ENCODE measurements around the gene PLEKHA8.

PLEKHA8 gene

DNA sequence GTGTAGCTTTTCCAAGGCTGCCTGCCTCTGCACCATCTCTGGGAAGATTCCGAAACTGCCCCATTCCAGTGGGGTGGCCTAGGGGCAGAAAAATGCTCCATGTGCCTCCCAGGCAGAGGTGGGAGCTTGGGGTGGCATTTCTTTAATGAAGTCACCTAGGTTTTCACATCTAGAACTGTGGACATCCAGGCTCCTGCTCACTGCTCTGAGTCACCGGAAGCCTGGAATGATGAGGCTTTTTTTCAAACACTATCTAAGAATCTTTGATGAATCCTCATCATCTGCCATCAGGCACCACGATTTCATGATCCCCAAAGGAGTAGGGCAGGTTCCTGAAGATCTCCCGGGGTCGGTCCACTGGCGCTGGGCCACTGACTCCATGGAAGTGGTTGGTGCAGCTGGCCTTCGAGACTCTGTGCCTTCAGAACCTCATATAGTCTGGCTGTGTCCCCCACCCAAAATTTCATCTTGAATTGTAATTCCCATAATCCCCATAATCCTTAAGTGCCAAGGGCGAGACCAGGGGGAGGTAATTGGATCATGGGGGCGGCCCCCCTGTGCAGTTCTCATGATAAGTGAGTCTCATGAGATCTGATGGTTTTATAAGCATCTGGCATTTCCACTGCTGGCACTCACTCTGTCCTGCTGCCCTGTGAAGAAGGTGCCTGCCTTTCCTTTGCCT lies 143.7 kb downstream of the PLEKHA8 start:
- DNase-seq = peak; percentile 36

DNA sequence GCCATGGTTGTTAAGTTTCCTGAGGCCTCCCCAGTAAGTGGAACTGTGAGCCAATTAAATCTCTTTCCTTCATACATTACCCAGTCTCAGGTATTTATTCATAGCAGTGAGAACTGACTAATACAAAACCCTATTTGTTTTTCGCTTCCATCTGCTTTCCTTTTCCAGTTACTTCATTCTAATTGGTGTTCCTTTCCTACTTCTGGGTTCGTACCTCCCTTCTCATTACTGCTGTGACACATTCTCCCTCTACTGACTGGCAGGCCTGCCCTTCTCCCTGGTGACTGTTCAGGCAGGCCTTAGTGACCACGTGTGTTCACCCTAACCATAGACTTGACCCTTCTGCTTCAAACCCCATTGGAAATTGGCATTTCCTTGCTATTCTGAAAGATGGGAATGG lies 144.2 kb downstream of the PLEKHA8 start:
- no peak for DNase-seq

DNA sequence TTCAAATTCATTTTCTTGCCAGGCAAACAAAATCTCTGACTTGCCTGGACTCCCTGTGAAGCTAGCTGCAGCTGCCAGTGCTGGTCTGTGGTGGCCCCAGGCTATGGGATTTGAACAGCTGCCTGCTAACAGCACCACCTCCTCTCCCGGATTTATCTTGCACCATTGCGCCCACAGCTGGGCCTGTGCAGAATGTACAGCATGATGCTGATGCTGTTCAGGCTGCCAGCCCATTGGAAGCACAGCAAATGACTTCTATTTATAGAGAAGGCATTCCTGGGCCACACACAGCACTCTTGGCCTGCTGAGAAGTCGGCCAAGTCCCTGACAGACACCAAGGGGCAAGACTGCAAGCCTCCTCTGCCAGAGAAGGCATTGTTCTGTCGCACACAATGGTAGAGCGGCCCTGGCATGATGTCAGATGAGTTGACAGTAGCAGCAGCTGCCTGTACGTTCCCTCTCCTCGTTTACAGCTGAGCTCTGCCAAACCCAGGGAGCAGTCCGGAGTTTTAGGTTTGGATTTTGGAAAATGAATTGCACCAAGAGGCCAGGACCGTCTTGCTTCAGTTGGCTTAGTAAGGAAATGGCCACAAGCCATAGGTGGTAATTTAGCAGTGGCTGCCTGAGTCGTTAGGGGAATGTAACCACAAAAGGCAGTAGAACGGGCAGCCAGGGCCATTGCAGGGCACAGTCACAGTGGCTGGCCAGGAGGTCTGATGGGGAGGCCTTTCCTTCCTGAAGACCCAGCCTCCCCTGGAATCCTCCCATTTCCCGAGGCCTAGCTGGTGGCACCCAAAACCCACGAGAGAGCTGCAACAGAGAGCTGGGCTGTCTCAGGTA lies 145.1 kb downstream of the PLEKHA8 start:
- DNase-seq = no peak

DNA sequence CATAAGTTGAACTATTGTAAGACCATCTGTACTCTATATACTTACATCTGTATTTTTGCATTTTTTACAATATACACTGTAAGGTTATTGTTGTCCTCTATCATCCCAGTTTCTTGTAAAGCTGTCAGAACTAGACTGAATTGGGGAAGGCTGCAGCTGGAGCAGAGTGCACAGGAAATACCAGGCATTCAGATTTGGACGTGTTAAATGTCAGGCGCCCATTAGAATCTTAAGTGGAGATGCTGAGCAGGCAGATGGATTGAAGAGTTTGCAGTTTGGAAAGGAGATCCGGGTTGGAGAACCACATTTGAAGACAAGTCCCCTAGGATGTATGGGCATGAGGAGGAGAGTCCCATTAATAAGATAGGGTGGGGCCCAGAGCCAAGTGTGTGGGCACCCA lies 147.0 kb downstream of the PLEKHA8 start:
- no peak for DNase-seq

DNA sequence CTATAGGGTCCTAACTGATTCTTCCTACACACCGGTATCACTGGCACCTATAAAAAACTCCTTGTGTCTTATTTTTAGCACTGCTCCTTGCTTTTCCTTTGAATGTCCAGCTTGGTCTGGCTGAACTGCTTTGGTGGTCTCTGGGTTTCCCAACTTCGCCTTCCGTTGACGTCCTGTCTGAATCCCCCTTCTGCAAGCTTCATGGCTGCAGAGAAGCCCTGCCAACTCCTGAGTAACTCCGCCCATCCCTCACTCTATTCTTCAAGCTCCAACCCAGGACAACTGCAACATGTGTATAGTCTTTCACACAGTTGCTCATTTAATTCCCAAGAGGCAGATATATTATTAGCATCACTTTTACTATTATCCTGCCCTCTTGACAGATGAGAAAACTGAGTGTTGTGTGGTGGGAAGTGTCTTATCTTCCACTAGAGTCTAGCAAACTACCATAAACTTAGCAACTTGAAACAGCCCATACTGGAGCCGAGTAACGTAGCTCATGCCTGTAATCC lies 147.5 kb downstream of the PLEKHA8 start:
- DNase-seq = no peak

DNA sequence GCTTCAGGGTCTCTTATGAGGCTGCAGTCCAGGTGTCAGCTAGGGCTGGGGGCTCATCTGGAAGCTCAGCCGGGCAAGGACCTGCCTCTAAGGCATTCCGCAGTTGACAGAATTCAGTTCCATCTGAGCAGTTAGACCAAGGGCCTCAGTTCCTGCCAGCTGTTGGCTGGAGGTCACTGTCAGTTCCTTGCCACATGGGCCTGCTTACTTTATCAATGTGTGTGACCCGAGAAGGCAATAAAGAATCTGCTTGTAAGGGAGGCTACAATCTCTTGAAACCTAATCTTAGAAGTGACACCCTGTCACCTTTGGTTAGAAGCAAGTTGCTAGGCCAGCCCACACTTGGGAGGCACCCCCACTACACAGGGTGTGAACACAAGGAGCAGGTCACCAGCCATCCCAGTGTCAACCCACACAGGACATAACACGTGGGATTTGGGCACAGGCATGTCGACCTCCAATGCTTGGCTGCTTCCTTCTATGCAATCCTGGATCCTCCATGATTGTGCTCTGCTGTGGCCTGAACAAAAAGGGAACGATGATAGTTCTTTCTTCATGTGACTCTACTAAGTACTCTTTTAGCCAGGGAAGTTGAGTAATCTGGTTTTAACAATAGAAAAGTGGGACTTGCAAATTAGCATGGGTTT lies 148.4 kb downstream of the PLEKHA8 start:
- DNase-seq = no peak

DNA sequence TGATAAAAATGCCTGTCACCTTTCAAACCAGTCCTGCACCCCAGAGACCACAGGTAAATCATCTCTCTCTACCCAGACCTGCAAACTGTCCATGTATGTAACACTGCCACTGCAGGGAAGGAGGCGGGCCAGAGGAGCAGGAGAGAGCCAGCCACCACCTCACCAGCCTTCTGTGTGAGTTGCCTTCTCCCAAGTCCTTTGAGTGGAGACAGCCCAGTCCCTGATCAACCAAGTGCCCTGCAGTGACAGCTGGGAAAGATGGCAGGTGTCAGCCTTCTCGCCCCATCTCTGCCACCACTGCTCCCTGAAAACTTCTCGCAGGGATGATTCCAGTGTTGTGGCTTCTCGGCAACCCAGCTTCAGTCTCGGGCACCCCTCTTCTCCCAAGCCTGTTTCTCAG lies 149.0 kb downstream of the PLEKHA8 start:
- DNase-seq = no peak

DNA sequence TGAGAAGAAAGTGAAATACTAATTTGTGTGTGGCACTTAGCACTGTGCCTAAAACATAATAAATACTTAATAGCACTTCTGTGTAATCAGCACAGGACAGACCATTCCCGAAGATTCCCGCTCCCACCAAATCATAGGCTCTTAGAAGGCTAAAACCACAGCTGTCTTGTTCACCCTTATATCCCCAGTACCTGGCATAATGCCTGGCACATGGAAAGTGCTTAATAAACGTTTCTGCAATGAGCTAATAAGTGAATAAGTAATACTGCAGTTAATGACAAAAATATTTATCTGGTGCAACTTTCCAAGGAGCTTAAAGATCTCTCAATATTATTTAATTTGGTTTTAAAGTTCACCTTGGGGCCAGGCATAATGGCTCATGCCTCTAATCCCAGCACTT lies 149.8 kb downstream of the PLEKHA8 start:
- DNase-seq = no peak

DNA sequence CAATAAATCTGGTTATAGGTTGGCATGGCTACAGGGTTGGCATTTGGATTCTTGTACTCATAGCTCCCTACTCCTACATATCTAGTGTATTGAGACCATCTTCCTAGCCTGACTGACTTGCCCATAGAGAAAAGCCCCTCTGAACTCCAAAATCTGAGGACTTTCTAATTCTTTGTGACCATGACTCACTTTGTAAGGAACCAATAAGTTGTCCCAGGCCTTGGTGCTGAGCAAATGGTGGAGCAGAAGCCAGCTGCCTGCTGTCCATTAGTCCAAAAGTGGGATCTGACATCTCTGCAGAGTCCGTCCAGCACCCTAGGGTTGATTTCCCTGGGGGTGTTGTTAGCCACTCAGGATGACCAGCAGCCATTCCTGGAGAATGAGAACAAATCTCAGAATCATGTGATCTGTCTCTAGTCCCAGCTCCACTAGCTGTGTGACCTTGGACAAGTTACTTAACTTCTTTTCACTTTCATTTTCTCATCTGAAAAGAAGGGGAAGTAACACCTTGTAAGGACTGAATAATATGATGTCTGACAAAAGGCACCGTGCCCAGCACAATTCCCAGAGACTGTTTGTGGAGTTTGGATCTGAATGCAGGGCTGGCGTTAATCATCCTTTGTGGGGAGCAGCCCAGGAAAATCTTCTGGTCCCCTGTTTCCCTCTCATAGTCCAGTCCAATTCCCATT lies 150.7 kb downstream of the PLEKHA8 start:
- no peak for DNase-seq
